NOMO-1 treated with dmso at 0.1 percent for 144 hours (cell line): ENCODE measurements around the gene USP17L20.
"Not testable (repeated sequence)": the region's sequence is repeated elsewhere in the genome, so short reads cannot be mapped to it uniquely, and the experiment has no call there.

ENCODE experiments used
- DNase-seq: peaks from one replicate; lab custom pipeline; 2025; ENCODE audit not compliant: unreplicated experiment; lab: John Stamatoyannopoulos, UW

USP17L20 gene

GRCh38 chr4:9257824-9258223 is at the start of gene USP17L20:
Gene USP17L20 (plus strand): TSS chr4:9258124. CDS start chr4:9258124, 0 bp downstream.
- not testable (repeated sequence) for DNase-seq

- not testable (repeated sequence) for DNase-seq
Measured at GRCh38 chr4:9210357-9210756, 47.6 kb upstream of the USP17L20 start, which contains the start of gene USP17L10. Gene USP17L10 (plus strand): TSS chr4:9210657. CDS start chr4:9210657, 0 bp downstream.

GRCh38 chr4:9214701-9215100 is 43.2 kb upstream of the USP17L20 start:
- DNase-seq = not testable (repeated sequence)

- DNase-seq = not testable (repeated sequence)
Measured at GRCh38 chr4:9215105-9215504, 42.8 kb upstream of the USP17L20 start, which contains the start of gene USP17L11. Gene USP17L11 (plus strand): TSS chr4:9215405. CDS start chr4:9215405, 0 bp downstream.

- not testable (repeated sequence) for DNase-seq
Measured at GRCh38 chr4:9219852-9220251, 38.1 kb upstream of the USP17L20 start, which contains the start of gene USP17L12. Gene USP17L12 (plus strand): TSS chr4:9220152. CDS start chr4:9220152, 0 bp downstream.

GRCh38 chr4:9224596-9224995 is 33.3 kb upstream of the USP17L20 start, which contains the start of gene USP17L13:
Gene USP17L13 (plus strand): TSS chr4:9224896. CDS start chr4:9224896, 0 bp downstream.
- DNase-seq = not testable (repeated sequence)

GRCh38 chr4:9230249-9230648 is 27.7 kb upstream of the USP17L20 start:
- DNase-seq = not testable (repeated sequence)

GRCh38 chr4:9234085-9234484 is 23.8 kb upstream of the USP17L20 start, which contains the start of gene USP17L15:
Gene USP17L15 (plus strand): TSS chr4:9234385. CDS start chr4:9234385, 0 bp downstream.
- not testable (repeated sequence) for DNase-seq

- not testable (repeated sequence) for DNase-seq
Measured at GRCh38 chr4:9238461-9238860, 19.5 kb upstream of the USP17L20 start.

- not testable (repeated sequence) for DNase-seq
Measured at GRCh38 chr4:9243579-9243978, 14.3 kb upstream of the USP17L20 start, which contains the start of gene USP17L17. Gene USP17L17 (plus strand): TSS chr4:9243879. CDS start chr4:9243879, 0 bp downstream.

GRCh38 chr4:9247953-9248680 is 9.8 kb upstream of the USP17L20 start, which contains the start of gene USP17L18:
Gene USP17L18 (plus strand): TSS chr4:9248630. CDS start chr4:9248630, 0 bp downstream.
- not testable (repeated sequence) for DNase-seq

- DNase-seq = not testable (repeated sequence)
Measured at GRCh38 chr4:9253078-9253477, 4.8 kb upstream of the USP17L20 start, which contains the start of gene USP17L19. Gene USP17L19 (plus strand): TSS chr4:9253378. CDS start chr4:9253378, 0 bp downstream.

- not testable (repeated sequence) for DNase-seq
Measured at GRCh38 chr4:9262572-9262971, 4.6 kb downstream of the USP17L20 start, which contains the start of gene USP17L21. Gene USP17L21 (plus strand): TSS chr4:9262872. CDS start chr4:9262872, 0 bp downstream.

GRCh38 chr4:9267319-9267718 is 9.4 kb downstream of the USP17L20 start, which contains the start of gene USP17L22:
Gene USP17L22 (plus strand): TSS chr4:9267619. CDS start chr4:9267619, 0 bp downstream.
- DNase-seq = not testable (repeated sequence)

GRCh38 chr4:9271719-9272118 is 13.8 kb downstream of the USP17L20 start:
- DNase-seq = not testable (repeated sequence)
